H9 (cell line): ENCODE measurements around the gene SNRPB2. TPM values are rescaled to one million over a fixed set of nuclear protein-coding genes. Genes with fewer than 3 reads are reported as not detected.

ENCODE experiments used
- DNase-seq: peaks from one replicate; pipeline ENCODE4 v3.0.0-alpha.2; 2017
- H2AFZ ChIP-seq: one replicate; pipeline ENCODE4 v1.6.1; 2013; ENCODE audit warnings: mild to moderate bottlenecking, low read length, control low read depth, moderate library complexity
- H2AK5ac ChIP-seq: 2 replicates; pipeline ENCODE4 v1.6.1; 2013; ENCODE audit warnings: low read length, control low read depth, mixed read lengths; ENCODE audit not compliant: insufficient read length
- H2BK120ac ChIP-seq: one replicate; pipeline ENCODE4 v1.6.1; 2013; ENCODE audit warnings: low read depth, mild to moderate bottlenecking, low read length, control low read depth, inconsistent platforms; ENCODE audit not compliant: poor library complexity, severe bottlenecking
- H2BK12ac ChIP-seq: 2 replicates; pipeline ENCODE4 v1.6.1; 2013; ENCODE audit warnings: low read length, control low read depth, mixed read lengths, low read depth; ENCODE audit not compliant: insufficient read length
- H2BK15ac ChIP-seq: 2 replicates; pipeline ENCODE4 v1.6.1; 2013; ENCODE audit warnings: low read depth, low read length, control low read depth
- H2BK20ac ChIP-seq: one replicate; pipeline ENCODE4 v1.6.1; 2013; ENCODE audit warnings: low read depth, mild to moderate bottlenecking, low read length, control low read depth, inconsistent platforms; ENCODE audit not compliant: poor library complexity, severe bottlenecking
- H2BK5ac ChIP-seq: 2 replicates; pipeline ENCODE4 v1.6.1; 2013; ENCODE audit warnings: low read length, control low read depth, mixed read lengths; ENCODE audit not compliant: insufficient read length
- H3K14ac ChIP-seq: 2 replicates; pipeline ENCODE4 v1.6.1; 2013; ENCODE audit warnings: low read length, control low read depth; ENCODE audit not compliant: insufficient read depth
- H3K18ac ChIP-seq: 2 replicates; pipeline ENCODE4 v1.6.1; 2013; ENCODE audit warnings: low read depth, mild to moderate bottlenecking, mixed read lengths, low read length, control low read depth; ENCODE audit not compliant: insufficient read length
- H3K23ac ChIP-seq: 2 replicates; pipeline ENCODE4 v1.6.1; 2013; ENCODE audit warnings: low read length, control low read depth, mixed read lengths, low read depth; ENCODE audit not compliant: insufficient read length
- H3K23me2 ChIP-seq: 2 replicates; pipeline ENCODE4 v1.6.1; 2013; ENCODE audit warnings: low read depth, mild to moderate bottlenecking, mixed read lengths, low read length, control low read depth; ENCODE audit not compliant: insufficient read length, poor library complexity, severe bottlenecking
- H3K27ac ChIP-seq: 2 replicates; pipeline ENCODE4 v1.5.1; 2013; ENCODE audit warnings: low read length, control low read depth, mixed read lengths, low read depth; ENCODE audit not compliant: insufficient read length
- H3K27me3 ChIP-seq: 2 replicates; pipeline ENCODE4 v1.6.1; 2013; ENCODE audit warnings: low read length, control low read depth, inconsistent platforms; ENCODE audit not compliant: insufficient read depth
- H3K4ac ChIP-seq: 2 replicates; pipeline ENCODE4 v1.6.1; 2013; ENCODE audit warnings: low read depth, mild to moderate bottlenecking, control low read depth, inconsistent platforms, low read length, moderate library complexity
- H3K4me1 ChIP-seq: 2 replicates; pipeline ENCODE4 v1.6.1; 2013; ENCODE audit warnings: low read length, control low read depth, inconsistent platforms; ENCODE audit not compliant: insufficient read depth
- H3K4me2 ChIP-seq: 2 replicates; pipeline ENCODE4 v1.6.1; 2013; ENCODE audit warnings: low read length, control low read depth, mixed read lengths; ENCODE audit not compliant: insufficient read length, insufficient read depth
- H3K56ac ChIP-seq: 2 replicates; pipeline ENCODE4 v1.6.1; 2013; ENCODE audit warnings: low read depth, mild to moderate bottlenecking, mixed read lengths, low read length, control low read depth; ENCODE audit not compliant: insufficient read length
- H3K79me1 ChIP-seq: 2 replicates; pipeline ENCODE4 v1.6.1; 2013; ENCODE audit warnings: low read depth, mild to moderate bottlenecking, moderate library complexity, low read length, control low read depth, inconsistent platforms; ENCODE audit not compliant: insufficient read depth, poor library complexity, severe bottlenecking
- H3K79me2 ChIP-seq: 2 replicates; pipeline ENCODE4 v1.6.1; 2013; ENCODE audit warnings: low read length, control low read depth, inconsistent platforms; ENCODE audit not compliant: insufficient read depth
- H3K9ac ChIP-seq: 2 replicates; pipeline ENCODE4 v1.6.1; 2013; ENCODE audit warnings: low read length, control low read depth, mixed read lengths; ENCODE audit not compliant: insufficient read length; ENCODE audit errors: extremely low read depth
- H3K9me3 ChIP-seq: one replicate; pipeline ENCODE4 v1.6.1; 2013; ENCODE audit warnings: low read depth, low read length, inconsistent platforms; ENCODE audit not compliant: control insufficient read depth
- H3T11ph ChIP-seq: one replicate; pipeline ENCODE4 v1.6.1; 2013; ENCODE audit warnings: mild to moderate bottlenecking, low read length, control low read depth, inconsistent platforms
- H4K20me1 ChIP-seq: one replicate; pipeline ENCODE4 v1.6.1; 2013; ENCODE audit not compliant: control insufficient read depth, insufficient read length, insufficient read depth
- H4K5ac ChIP-seq: 2 replicates; pipeline ENCODE4 v1.6.1; 2013; ENCODE audit warnings: low read depth, mild to moderate bottlenecking, mixed read lengths, low read length, control low read depth; ENCODE audit not compliant: insufficient read length
- H4K8ac ChIP-seq: replicated peaks from 2 replicates; pipeline ENCODE4 v1.6.1; 2013; ENCODE audit warnings: low read length, control low read depth, mixed read lengths, low read depth; ENCODE audit not compliant: insufficient read length
- H4K91ac ChIP-seq: 2 replicates; pipeline ENCODE4 v1.6.1; 2013; ENCODE audit warnings: low read depth, mild to moderate bottlenecking, moderate library complexity, mixed read lengths, low read length, control low read depth; ENCODE audit not compliant: insufficient read length
- H3K27ac Mint-ChIP-seq, 3 experiments: 2 replicates in 2 of 3; 3 replicates in 1 of 3; pipeline ENCODE4 v1.8.0; 2020 to 2021; ENCODE audit warnings: mixed read lengths in 3 of 3, mild to moderate bottlenecking in 1 of 3, moderate library complexity in 1 of 3
- H3K27me3 Mint-ChIP-seq: 2 replicates; pipeline ENCODE4 v1.8.0; 2021; ENCODE audit warnings: low read depth, mild to moderate bottlenecking, moderate library complexity, mixed read lengths
- H3K36me3 Mint-ChIP-seq, 3 experiments: 2 replicates in 2 of 3; 3 replicates in 1 of 3; pipeline ENCODE4 v1.8.0; 2020 to 2021; ENCODE audit warnings: low read depth in 3 of 3, mixed read lengths in 3 of 3; ENCODE audit not compliant: insufficient read depth in 1 of 3
- H3K4me1 Mint-ChIP-seq, 2 experiments: 2 replicates each; pipeline ENCODE4 v1.8.0; 2020; ENCODE audit warnings: mixed read lengths in 2 of 2
- H3K4me3 Mint-ChIP-seq, 2 experiments: 2 replicates in 1 of 2; 3 replicates in 1 of 2; pipeline ENCODE4 v1.8.0; 2020 to 2021; ENCODE audit warnings: mild to moderate bottlenecking in 2 of 2, mixed read lengths in 2 of 2, moderate library complexity in 1 of 2
- H3K9me3 Mint-ChIP-seq, 2 experiments: 2 replicates in 1 of 2; 3 replicates in 1 of 2; pipeline ENCODE4 v1.8.0; 2020; ENCODE audit warnings: mild to moderate bottlenecking in 2 of 2, mixed read lengths in 2 of 2, moderate library complexity in 1 of 2
- CTCF ChIP-seq: fragments of 200-600 bp; sonication (generic); conservative IDR thresholded peaks from 3 replicates; pipeline ENCODE4 v1.8.0; 2021; ENCODE audit warnings: antibody characterized with exemption, mild to moderate bottlenecking
- WGBS: extraction: QIAGEN DNeasy Blood & Tissue Kit; methylation state at CpG from one replicate; pipeline ENCODE4 v1.1.7; 2013; ENCODE audit warnings: missing lambda C conversion rate, low lambda C conversion rate, mixed read lengths; ENCODE audit not compliant: insufficient read length; ENCODE audit errors: extremely low coverage; 5-methylcytosine and 5-hydroxymethylcytosine counted together
- total RNA-seq: library from RNA; stranded (reverse); gene quantifications from 2 replicates; pipeline ENCODE4 v1.2.1, GENCODE V29; 2021

The SNRPB2 gene
- total RNA-seq, 1 experiment from 2014 or later = 93.2 TPM

- Histone ChIP-seq H2BK15ac (no peak overlapping the region), H3K4me2 (no peak overlapping the region), H3K18ac (no peak overlapping the region), H3K23me2 (no peaks in the 10 kb centered on the region), H4K8ac (no peak overlapping the region), H2AFZ (no peak overlapping the region), H3K56ac (no peak overlapping the region), H4K5ac (no peak overlapping the region), H3K9ac (no peak overlapping the region), H2BK20ac (no peak overlapping the region), H3K23ac (no peak overlapping the region), H3K9me3 (no peaks in the 10 kb centered on the region), H2BK5ac (no peak overlapping the region), H3T11ph (no peak overlapping the region), H3K79me1 (no peaks in the 10 kb centered on the region), H3K4ac (no peak overlapping the region), H2BK120ac (no peak overlapping the region), H2BK12ac (no peak overlapping the region), H3K79me2 (no peaks in the 10 kb centered on the region), H3K27ac (no peak overlapping the region), H3K4me1 (no peaks in the 10 kb centered on the region), H4K20me1 (no peaks in the 10 kb centered on the region), H4K91ac (no peak overlapping the region), H3K14ac (no peak overlapping the region), H2AK5ac (no peak overlapping the region), H3K27me3 (no peaks in the 10 kb centered on the region)
- TF ChIP-seq CTCF = peak; percentile 23; the same call in 1 of the 3 replicates
- Mint-ChIP-seq H3K4me3 (no peak overlapping the region), H3K36me3 (no peaks in the 10 kb centered on the region), H3K27me3 (peaks cover 3% of the 10 kb centered on the region), H3K27ac (no peak overlapping the region), H3K9me3 (no peaks in the 10 kb centered on the region), H3K4me1 (no peaks in the 10 kb centered on the region)
- no CpG with 5 or more reads among the region's 4 CpGs for WGBS
- no peak for DNase-seq
Measured at GRCh38 chr20:16699293-16699692, 30.5 kb upstream of the SNRPB2 start.
